GM19099 (cell line): ENCODE measurements around the gene COQ9.

Source experiments
- POLR2A ChIP-seq: IDR thresholded peaks from 3 replicates; pipeline ENCODE4 v1.6.1; 2011; ENCODE audit warnings: low read depth; ENCODE audit not compliant: insufficient read length; ENCODE audit errors: extremely low read depth

COQ9 gene

GRCh38 chr16:57416084-57416483 is 31.2 kb upstream of the COQ9 start:
- no peak for TF ChIP-seq POLR2A

GRCh38 chr16:57419506-57419905 is 27.8 kb upstream of the COQ9 start:
- TF ChIP-seq POLR2A = no peak

- no peak for TF ChIP-seq POLR2A
These were observed 25.0 kb upstream of the COQ9 start for GRCh38 chr16:57422026-57422944.

- TF ChIP-seq POLR2A = no peak
These were observed 24.1 kb upstream of the COQ9 start for GRCh38 chr16:57423152-57423551.

GRCh38 chr16:57424583-57424982 is 22.7 kb upstream of the COQ9 start:
- TF ChIP-seq POLR2A = no peak

- no peak for TF ChIP-seq POLR2A
These were observed 20.9 kb upstream of the COQ9 start for GRCh38 chr16:57426356-57426755.

GRCh38 chr16:57427307-57427706 is 20.0 kb upstream of the COQ9 start:
- TF ChIP-seq POLR2A = no peak

- TF ChIP-seq POLR2A = no peak
These were observed 19.5 kb upstream of the COQ9 start for GRCh38 chr16:57427824-57428223.

- TF ChIP-seq POLR2A = no peak
These were observed 16.3 kb upstream of the COQ9 start for GRCh38 chr16:57430955-57431354.

GRCh38 chr16:57432505-57432904 is 14.8 kb upstream of the COQ9 start:
- TF ChIP-seq POLR2A = no peak

- no peak for TF ChIP-seq POLR2A
These were observed 14.3 kb upstream of the COQ9 start for GRCh38 chr16:57432989-57433388.

GRCh38 chr16:57434003-57434402 is 13.3 kb upstream of the COQ9 start:
- TF ChIP-seq POLR2A = no peak

GRCh38 chr16:57435838-57436237 is 11.4 kb upstream of the COQ9 start:
- TF ChIP-seq POLR2A = no peak

GRCh38 chr16:57444711-57445110 is 2.6 kb upstream of the COQ9 start:
- TF ChIP-seq POLR2A = no peak

- TF ChIP-seq POLR2A = no peak
These were observed 1.8 kb upstream of the COQ9 start for GRCh38 chr16:57445510-57445909.

- TF ChIP-seq POLR2A = no peak
These were observed 621 bp upstream of the COQ9 start for GRCh38 chr16:57446531-57447185.
